Measurements from ENCODE around the gene MCCC1. TPM values are rescaled to one million over a fixed set of nuclear protein-coding genes. Genes with fewer than 3 reads are reported as not detected.

The MCCC1 gene
- total RNA-seq, 4 donors from 2014 or later = 24.8 to 58.7 (median 34.7) TPM

DNA sequence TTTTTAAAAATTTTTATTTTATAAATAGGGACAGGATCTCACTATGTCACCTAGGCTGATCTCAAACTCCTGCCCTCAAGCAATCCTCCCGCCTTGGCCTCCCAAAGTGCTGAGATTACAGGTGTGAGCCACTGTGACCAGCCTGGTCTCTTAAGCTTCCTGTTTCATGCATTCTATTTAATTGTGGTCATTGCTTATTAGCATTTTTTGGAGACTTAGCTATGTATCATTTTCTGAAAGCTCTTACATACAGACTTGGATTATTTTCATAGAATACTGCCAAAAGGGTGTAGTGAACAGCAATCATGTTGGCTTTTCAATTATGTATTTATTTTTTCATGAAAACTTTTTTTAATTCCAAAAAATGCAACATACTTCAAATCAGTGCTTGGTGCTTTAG, 67.5 kb downstream of the MCCC1 start:
- TF ChIP-seq, protein P1, sequence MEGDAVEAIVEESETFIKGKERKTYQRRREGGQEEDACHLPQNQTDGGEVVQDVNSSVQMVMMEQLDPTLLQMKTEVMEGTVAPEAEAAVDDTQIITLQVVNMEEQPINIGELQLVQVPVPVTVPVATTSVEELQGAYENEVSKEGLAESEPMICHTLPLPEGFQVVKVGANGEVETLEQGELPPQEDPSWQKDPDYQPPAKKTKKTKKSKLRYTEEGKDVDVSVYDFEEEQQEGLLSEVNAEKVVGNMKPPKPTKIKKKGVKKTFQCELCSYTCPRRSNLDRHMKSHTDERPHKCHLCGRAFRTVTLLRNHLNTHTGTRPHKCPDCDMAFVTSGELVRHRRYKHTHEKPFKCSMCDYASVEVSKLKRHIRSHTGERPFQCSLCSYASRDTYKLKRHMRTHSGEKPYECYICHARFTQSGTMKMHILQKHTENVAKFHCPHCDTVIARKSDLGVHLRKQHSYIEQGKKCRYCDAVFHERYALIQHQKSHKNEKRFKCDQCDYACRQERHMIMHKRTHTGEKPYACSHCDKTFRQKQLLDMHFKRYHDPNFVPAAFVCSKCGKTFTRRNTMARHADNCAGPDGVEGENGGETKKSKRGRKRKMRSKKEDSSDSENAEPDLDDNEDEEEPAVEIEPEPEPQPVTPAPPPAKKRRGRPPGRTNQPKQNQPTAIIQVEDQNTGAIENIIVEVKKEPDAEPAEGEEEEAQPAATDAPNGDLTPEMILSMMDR (IDR thresholded peaks at IDR 0.05) = no peak
- TF ChIP-seq EP300 (IDR thresholded peaks at IDR 0.05) (no peak), POLR2A (IDR thresholded peaks at IDR 0.05) (no peak), POLR2AphosphoS5 (IDR thresholded peaks at IDR 0.05) (no peak)
- peaks cover 85% of the 10 kb centered on the region for H3K36me3 ChIP-seq
- no peaks in the 10 kb centered on the region for H3K27me3 ChIP-seq
- no peaks in the 10 kb centered on the region for H3K9me3 ChIP-seq
- no peak overlapping the region for H3K4me3 ChIP-seq
- no peak overlapping the region for H3K27ac ChIP-seq
- WGBS = 100% methylated on average over 1 of the region's 1 CpG
- no peak for DNase-seq (ENCODE audit: low spot score in 2 of 2)
- H3K4me1 ChIP-seq = no peaks in the 10 kb centered on the region

DNA sequence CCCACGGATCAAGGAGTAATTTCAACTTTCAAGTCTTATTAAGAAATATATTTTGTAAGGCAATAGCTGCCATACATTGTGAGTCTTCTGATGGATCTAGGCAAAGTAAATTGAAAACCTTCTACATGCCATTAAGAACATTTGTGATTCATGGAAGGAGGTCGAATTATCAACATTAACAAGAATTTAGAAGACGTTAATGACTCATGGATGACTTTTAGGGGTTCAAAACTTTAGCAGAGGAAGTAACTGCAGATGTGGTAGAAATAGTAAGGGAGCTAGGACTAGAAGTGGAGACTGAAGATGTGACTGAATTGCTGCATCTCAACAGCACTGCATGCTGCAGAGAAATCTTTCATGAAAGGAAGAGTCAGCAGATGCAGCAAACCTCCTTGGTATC, 70.9 kb downstream of the MCCC1 start:
- H3K36me3 ChIP-seq = peaks cover 89% of the 10 kb centered on the region
- no peaks in the 10 kb centered on the region for H3K9me3 ChIP-seq
- no peak overlapping the region for H3K4me3 ChIP-seq
- no peaks in the 10 kb centered on the region for H3K4me1 ChIP-seq
- no peak overlapping the region for H3K27ac ChIP-seq
- no peaks in the 10 kb centered on the region for H3K27me3 ChIP-seq
- TF ChIP-seq EP300 (IDR thresholded peaks at IDR 0.05) = no peak
- no peak for TF ChIP-seq POLR2A (IDR thresholded peaks at IDR 0.05)
- TF ChIP-seq, protein P1 (IDR thresholded peaks at IDR 0.05) = no peak
- no peak for TF ChIP-seq POLR2AphosphoS5 (IDR thresholded peaks at IDR 0.05)
- 97% methylated on average over 3 of the region's 3 CpGs for WGBS
- DNase-seq (ENCODE audit: low spot score in 2 of 2) = no peak

DNA sequence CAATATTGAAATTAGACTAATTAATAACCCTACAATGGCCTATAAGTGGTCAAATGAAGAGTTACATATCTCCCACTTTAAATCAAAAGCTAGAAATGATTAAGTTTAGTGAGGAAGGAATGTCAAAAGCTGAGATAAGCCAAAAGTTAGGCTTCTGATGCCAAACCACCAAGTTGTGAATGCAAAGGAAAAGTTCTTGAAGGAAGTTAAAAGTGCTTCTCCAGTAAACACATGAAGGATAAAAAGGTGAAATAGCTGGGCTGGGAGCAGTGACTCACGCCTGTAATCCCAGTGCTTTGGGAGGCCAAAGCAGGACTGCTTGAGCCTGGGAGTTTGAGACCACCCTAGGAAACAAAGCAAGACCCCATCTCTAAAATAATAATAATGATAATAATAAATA, 72.0 kb downstream of the MCCC1 start:
- WGBS = 96% methylated on average over 1 of the region's 1 CpG
- peaks cover 80% of the 10 kb centered on the region for H3K36me3 ChIP-seq

DNA sequence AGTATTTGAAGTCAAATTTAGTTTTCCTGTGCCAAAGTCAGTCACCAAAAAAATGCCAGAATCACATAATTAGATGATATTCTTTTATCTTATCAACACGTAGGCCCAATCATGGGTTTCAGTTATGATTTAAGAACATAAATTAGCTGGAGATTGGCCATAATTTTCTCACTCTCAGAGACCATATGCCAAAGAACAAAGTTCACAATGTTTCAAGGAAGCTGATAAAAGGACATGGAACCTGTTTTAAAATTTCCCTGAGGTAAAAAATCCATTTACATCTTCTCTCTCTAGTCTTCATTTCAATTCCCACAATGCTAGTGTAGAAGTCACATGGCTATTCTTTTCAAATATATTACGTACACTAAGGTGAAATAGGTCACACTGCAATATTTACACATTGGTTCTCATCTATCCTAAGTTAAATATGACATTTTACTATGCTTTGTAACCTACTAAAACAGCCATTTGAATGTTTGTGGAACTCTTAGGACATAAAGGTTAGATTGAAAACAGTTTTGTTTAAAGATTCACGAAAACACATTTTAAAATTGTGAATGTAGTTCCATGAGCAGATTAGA, 76.3 kb downstream of the MCCC1 start:
- no peak for DNase-seq (ENCODE audit: low spot score in 2 of 2)
- Histone ChIP-seq H3K4me1 (no peaks in the 10 kb centered on the region), H3K4me3 (no peak overlapping the region), H3K9me3 (no peaks in the 10 kb centered on the region), H3K27me3 (no peaks in the 10 kb centered on the region), H3K27ac (no peak overlapping the region), H3K36me3 (peaks cover 80% of the 10 kb centered on the region)
- TF ChIP-seq, protein P1 (IDR thresholded peaks at IDR 0.05) = no peak
- TF ChIP-seq EP300 (IDR thresholded peaks at IDR 0.05) (no peak), POLR2AphosphoS5 (IDR thresholded peaks at IDR 0.05) (no peak), POLR2A (IDR thresholded peaks at IDR 0.05) (no peak)
- WGBS = 93% methylated on average over 3 of the region's 3 CpGs

More for the DNA sequence above, 72.0 kb downstream of the MCCC1 start:
- DNase-seq (ENCODE audit: low spot score in 2 of 2) = no peak
- no peaks in the 10 kb centered on the region for H3K27me3 ChIP-seq
- H3K27ac ChIP-seq = no peak overlapping the region
- TF ChIP-seq EP300 (IDR thresholded peaks at IDR 0.05) (no peak), POLR2A (IDR thresholded peaks at IDR 0.05) (no peak), POLR2AphosphoS5 (IDR thresholded peaks at IDR 0.05) (no peak)
- TF ChIP-seq, protein P1 (IDR thresholded peaks at IDR 0.05) = no peak
- H3K4me1 ChIP-seq = no peaks in the 10 kb centered on the region
- no peaks in the 10 kb centered on the region for H3K9me3 ChIP-seq
- no peak overlapping the region for H3K4me3 ChIP-seq

DNA sequence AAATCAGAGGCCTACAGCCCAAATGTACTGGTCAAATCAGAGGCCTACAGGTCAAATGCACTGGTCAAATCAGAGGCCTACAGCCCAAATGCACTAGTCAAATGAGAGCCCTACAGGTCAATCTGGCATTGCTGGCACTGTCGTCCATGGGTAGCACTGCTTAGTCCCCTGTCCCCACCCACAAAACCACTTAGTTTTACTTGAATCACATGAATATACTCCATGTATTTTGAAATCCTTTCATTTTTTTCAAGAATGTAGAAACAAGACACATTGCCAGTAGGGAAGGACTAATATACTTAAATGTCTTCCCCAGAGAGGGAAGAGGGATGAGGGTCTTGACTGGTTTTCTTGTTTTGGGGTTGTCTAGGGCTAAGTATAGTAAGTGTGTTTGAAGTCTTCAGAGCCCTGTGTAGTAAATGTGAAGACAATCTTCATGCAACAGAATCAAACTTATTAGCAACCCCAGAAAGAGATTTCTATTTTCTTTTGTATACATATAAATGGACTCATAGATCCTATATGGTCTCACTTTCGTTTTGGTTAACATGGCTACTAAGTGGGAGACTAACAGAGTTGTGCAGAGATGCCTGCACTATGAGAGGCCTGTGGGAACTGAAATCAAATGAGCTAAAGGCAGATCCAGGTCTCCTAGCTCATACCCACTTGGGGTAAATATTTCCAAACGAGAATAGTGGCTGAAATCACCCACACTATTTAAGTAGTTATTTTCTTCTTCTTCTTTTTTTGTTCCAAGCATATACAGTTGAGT, 80.7 kb downstream of the MCCC1 start:
- Histone ChIP-seq H3K27me3 (no peaks in the 10 kb centered on the region), H3K36me3 (peaks cover 77% of the 10 kb centered on the region), H3K9me3 (no peaks in the 10 kb centered on the region), H3K4me1 (no peaks in the 10 kb centered on the region), H3K4me3 (no peak overlapping the region), H3K27ac (no peak overlapping the region)
- no peak for DNase-seq (ENCODE audit: low spot score in 2 of 2)
- no peak for TF ChIP-seq POLR2A (IDR thresholded peaks at IDR 0.05)
- TF ChIP-seq, protein P1 (IDR thresholded peaks at IDR 0.05) = no peak
- no peak for TF ChIP-seq POLR2AphosphoS5 (IDR thresholded peaks at IDR 0.05)
- TF ChIP-seq EP300 (IDR thresholded peaks at IDR 0.05) = no peak
- 94% methylated on average over 3 of the region's 3 CpGs for WGBS

All from suprapubic skin (tissue), 4 donors.